Sigmoid colon (tissue), 4 donors: ENCODE results near the gene NOTCH2NLA.
A peak's percentile ranks its signal among the peaks of the same experiment; 100 is the strongest.
"Not testable (repeated sequence)": the region's sequence is repeated elsewhere in the genome, so short reads cannot be mapped to it uniquely, and the experiment has no call there.

ENCODE experiments used
- EP300 ChIP-seq, 4 donors: sonication (generic); formaldehyde crosslinking; IDR thresholded peaks; one replicate each; pipeline ENCODE4 v1.6.1; 2017; ENCODE audit warnings: antibody characterized with exemption in 4 of 4
- POLR2A ChIP-seq, 2 donors: fragments of 450-650 bp; IDR thresholded peaks; one replicate each; pipeline ENCODE4 v1.6.1; 2016; ENCODE audit warnings: antibody characterized with exemption in 2 of 2, mild to moderate bottlenecking in 2 of 2, moderate library complexity in 2 of 2
- TF ChIP-seq, protein P1 (sequence below), 4 experiments: fragments of 450-650 bp in 3 of 4; fragments of 200-600 bp in 1 of 4; IDR thresholded peaks; one replicate each; pipeline ENCODE4 v1.5.1; 2016 to 2019; ENCODE audit warnings: antibody characterized with exemption in 4 of 4, mild to moderate bottlenecking in 3 of 4, moderate library complexity in 2 of 4

DNA sequence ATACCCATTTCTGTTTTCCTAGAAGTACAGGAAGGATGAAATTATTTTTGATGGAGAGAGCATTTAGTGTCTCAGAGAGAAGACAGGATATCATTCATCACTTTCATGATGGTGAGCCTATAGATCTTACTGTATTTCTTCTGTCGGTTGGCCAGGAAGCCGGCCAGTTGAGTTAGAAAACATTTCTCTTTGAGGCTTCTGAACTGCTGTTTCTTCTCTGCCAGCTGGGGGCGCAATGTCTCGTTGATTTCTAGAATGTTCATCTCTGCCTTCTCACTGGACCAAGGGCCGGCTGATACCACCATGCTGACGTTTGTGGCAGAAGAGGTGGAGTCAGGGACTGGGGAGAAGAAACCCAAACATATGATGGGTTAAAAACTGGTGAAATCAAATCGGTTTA lies 84.4 kb downstream of the NOTCH2NLA start, which contains the start of gene NBPF10:
- not testable (repeated sequence) for TF ChIP-seq POLR2A, EP300 (IDR thresholded peaks at IDR 0.05)
- TF ChIP-seq, protein P1, sequence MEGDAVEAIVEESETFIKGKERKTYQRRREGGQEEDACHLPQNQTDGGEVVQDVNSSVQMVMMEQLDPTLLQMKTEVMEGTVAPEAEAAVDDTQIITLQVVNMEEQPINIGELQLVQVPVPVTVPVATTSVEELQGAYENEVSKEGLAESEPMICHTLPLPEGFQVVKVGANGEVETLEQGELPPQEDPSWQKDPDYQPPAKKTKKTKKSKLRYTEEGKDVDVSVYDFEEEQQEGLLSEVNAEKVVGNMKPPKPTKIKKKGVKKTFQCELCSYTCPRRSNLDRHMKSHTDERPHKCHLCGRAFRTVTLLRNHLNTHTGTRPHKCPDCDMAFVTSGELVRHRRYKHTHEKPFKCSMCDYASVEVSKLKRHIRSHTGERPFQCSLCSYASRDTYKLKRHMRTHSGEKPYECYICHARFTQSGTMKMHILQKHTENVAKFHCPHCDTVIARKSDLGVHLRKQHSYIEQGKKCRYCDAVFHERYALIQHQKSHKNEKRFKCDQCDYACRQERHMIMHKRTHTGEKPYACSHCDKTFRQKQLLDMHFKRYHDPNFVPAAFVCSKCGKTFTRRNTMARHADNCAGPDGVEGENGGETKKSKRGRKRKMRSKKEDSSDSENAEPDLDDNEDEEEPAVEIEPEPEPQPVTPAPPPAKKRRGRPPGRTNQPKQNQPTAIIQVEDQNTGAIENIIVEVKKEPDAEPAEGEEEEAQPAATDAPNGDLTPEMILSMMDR (IDR thresholded peaks at IDR 0.05), result peak in 1 of 4 experiments; percentile 10
